SK-N-SH (cell line): ENCODE results near the gene CLTCL1. TPM values are rescaled to one million over a fixed set of nuclear protein-coding genes. Genes with fewer than 3 reads are reported as not detected.

Experiments
- CTCF ChIA-PET: fragments of 300-600, 350-600 bp; formaldehyde crosslinking; extraction: SDS; loops from one replicate; lab custom pipeline; 2021; lab: Yijun Ruan, JAX
- POLR2A ChIA-PET: fragments of 350-600 bp; sonication (Branson Sonifier 250); formaldehyde crosslinking; extraction: SDS; loops from one replicate; lab custom pipeline; 2020; ENCODE audit warnings: antibody characterized with exemption, inconsistent platforms; lab: Yijun Ruan, JAX
- DNase-seq: peaks from one replicate; pipeline ENCODE4 v3.0.0; 2012
- H2AFZ ChIP-seq: fragments of 200-600 bp; sonication (generic); 2 replicates; pipeline ENCODE4 v1.8.1; 2016; ENCODE audit warnings: antibody characterized with exemption, mild to moderate bottlenecking, low read depth
- H3F3A ChIP-seq: fragments of 200-600 bp; sonication (generic); replicated peaks from 2 replicates; pipeline ENCODE3; 2016; ENCODE audit warnings: antibody characterized with exemption, mild to moderate bottlenecking; ENCODE audit not compliant: insufficient read depth
- H3K27ac ChIP-seq, 2 experiments: fragments of 200-500 bp in 1 of 2; fragments of 200-600 bp in 1 of 2; sonication (Bioruptor generic) in 1 of 2; sonication (generic), shearing (Covaris generic) in 1 of 2; 2 replicates each; pipeline versions ENCODE4 v1.5.1 to v1.6.1; 2014 to 2016; ENCODE audit warnings: low read depth in 2 of 2, inconsistent platforms in 1 of 2, low read length in 1 of 2, mild to moderate bottlenecking in 1 of 2, mixed read lengths in 1 of 2
- H3K27me3 ChIP-seq: fragments of 200-600 bp; sonication (generic), shearing (Covaris generic); 2 replicates; pipeline ENCODE4 v1.6.1; 2016; ENCODE audit warnings: mixed run types; ENCODE audit not compliant: insufficient read depth
- H3K36me3 ChIP-seq, 2 experiments: fragments of 200-500 bp in 1 of 2; fragments of 200-600 bp in 1 of 2; sonication (Bioruptor generic) in 1 of 2; sonication (generic) in 1 of 2; replicated peaks in 1 of 2; 2 replicates each; pipeline versions ENCODE3 to v1.5.1; 2014 to 2016; ENCODE audit warnings: low read length in 1 of 2, mild to moderate bottlenecking in 1 of 2; ENCODE audit not compliant: insufficient read depth in 2 of 2, control insufficient read depth in 1 of 2
- H3K4me1 ChIP-seq, 2 experiments: fragments of 200-500 bp in 1 of 2; fragments of 200-600 bp in 1 of 2; sonication (Bioruptor generic) in 1 of 2; sonication (generic), shearing (Covaris generic) in 1 of 2; 2 replicates each; pipeline versions ENCODE4 v1.5.1 to v1.6.1; 2014 to 2016; ENCODE audit warnings: low read depth in 1 of 2, low read length in 1 of 2, mixed run types in 1 of 2; ENCODE audit not compliant: insufficient read depth in 2 of 2, control insufficient read depth in 1 of 2
- H3K4me2 ChIP-seq: fragments of 200-600 bp; sonication (generic), shearing (Covaris generic); 2 replicates; pipeline ENCODE4 v1.6.1; 2017; ENCODE audit warnings: mixed run types
- H3K4me3 ChIP-seq, 2 experiments: fragments of 200-500 bp in 1 of 2; fragments of 200-600 bp in 1 of 2; sonication (Bioruptor generic) in 1 of 2; sonication (generic), shearing (Covaris generic) in 1 of 2; 2 replicates each; pipeline versions ENCODE4 v1.5.1 to v1.8.1; 2014 to 2016; ENCODE audit warnings: low read depth in 2 of 2, inconsistent platforms in 1 of 2, low read length in 1 of 2, mild to moderate bottlenecking in 1 of 2, mixed read lengths in 1 of 2, moderate library complexity in 1 of 2
- H3K79me2 ChIP-seq: fragments of 200-600 bp; sonication (generic); 2 replicates; pipeline ENCODE4 v1.8.1; 2017; ENCODE audit warnings: mild to moderate bottlenecking; ENCODE audit not compliant: insufficient read depth
- H3K9ac ChIP-seq: fragments of 200-600 bp; sonication (generic); 2 replicates; pipeline ENCODE4 v1.6.1; 2017; ENCODE audit warnings: mixed run types
- H3K9me2 ChIP-seq: fragments of 200-600 bp; sonication (generic); 2 replicates; pipeline ENCODE4 v1.6.1; 2017; ENCODE audit warnings: mixed run types
- H3K9me3 ChIP-seq: fragments of 200-600 bp; sonication (generic); 2 replicates; pipeline ENCODE4 v1.6.1; 2017; ENCODE audit warnings: mixed run types, mild to moderate bottlenecking, moderate library complexity
- H4K20me1 ChIP-seq: fragments of 200-600 bp; sonication (generic); 2 replicates; pipeline ENCODE4 v1.6.1; 2017; ENCODE audit warnings: mild to moderate bottlenecking, mixed run types; ENCODE audit not compliant: insufficient read depth
- CHD2 ChIP-seq: fragments of 150-350 bp; IDR thresholded peaks from 2 replicates; pipeline ENCODE4 v1.6.1; 2018; ENCODE audit warnings: low read length; ENCODE audit not compliant: partially characterized antibody
- ELF1 ChIP-seq: IDR thresholded peaks from 2 replicates; pipeline ENCODE4 v1.4.0; 2012
- FOSL2 ChIP-seq: IDR thresholded peaks from 2 replicates; pipeline ENCODE4 v1.4.0; 2012; ENCODE audit warnings: low read depth, mild to moderate bottlenecking, moderate library complexity, borderline replicate concordance
- FOXJ3 ChIP-seq: sonication (generic); formaldehyde crosslinking; IDR thresholded peaks from 2 replicates; pipeline ENCODE4 v1.5.1; 2020; ENCODE audit warnings: mild to moderate bottlenecking, missing genetic modification reagents
- GATA2 ChIP-seq: sonication (generic); formaldehyde crosslinking; IDR thresholded peaks from 2 replicates; pipeline ENCODE4 v1.5.0; 2020; ENCODE audit warnings: mild to moderate bottlenecking, missing genetic modification reagents
- NFIC ChIP-seq: IDR thresholded peaks from 2 replicates; pipeline ENCODE4 v1.4.0; 2012; ENCODE audit warnings: borderline replicate concordance
- POLR2AphosphoS5 ChIP-seq: IDR thresholded peaks from 2 replicates; pipeline ENCODE4 v1.6.1; 2012; ENCODE audit warnings: low read depth, low read length
- RAD21 ChIP-seq: IDR thresholded peaks from 2 replicates; pipeline ENCODE4 v1.6.1; 2012; ENCODE audit warnings: mild to moderate bottlenecking, low read length
- RXRA ChIP-seq: IDR thresholded peaks from 2 replicates; pipeline ENCODE4 v1.4.0; 2012; ENCODE audit warnings: low read depth, mild to moderate bottlenecking, borderline replicate concordance
- TCF12 ChIP-seq: IDR thresholded peaks from 2 replicates; pipeline ENCODE4 v1.4.0; 2012
- TEAD4 ChIP-seq: IDR thresholded peaks from 2 replicates; pipeline ENCODE4 v1.4.0; 2012; ENCODE audit warnings: mild to moderate bottlenecking, borderline replicate concordance; ENCODE audit not compliant: insufficient read depth
- YY1 ChIP-seq: IDR thresholded peaks from 2 replicates; pipeline ENCODE4 v1.4.0; 2012; ENCODE audit warnings: low read depth, mild to moderate bottlenecking
- WGBS: methylation state at CpG from one replicate; pipeline ENCODE4 v1.1.6; 2017; ENCODE audit warnings: low lambda C conversion rate; 5-methylcytosine and 5-hydroxymethylcytosine counted together
- polyA plus RNA-seq, 3 experiments: library from polyadenylated mRNA; depleted of rRNA; stranded (reverse); fragments of >200 nt; gene quantifications; 2 replicates each; pipeline ENCODE4 v1.2.3, GENCODE V29; 2012
- TF ChIP-seq, protein P1 (sequence below): fragments of 200-600 bp; sonication (generic); IDR thresholded peaks from 2 replicates; pipeline ENCODE4 v1.6.1; 2017; ENCODE audit warnings: antibody characterized with exemption, mild to moderate bottlenecking, moderate library complexity
- TF ChIP-seq, protein P2 (sequence below): fragments of 150-350 bp; IDR thresholded peaks from 2 replicates; pipeline ENCODE4 v1.6.1; 2017; ENCODE audit warnings: antibody characterized with exemption, low read length, low read depth, borderline replicate concordance
- TF ChIP-seq, protein P3 (sequence below): IDR thresholded peaks from 2 replicates; pipeline ENCODE4 v1.6.1; 2012; ENCODE audit warnings: mild to moderate bottlenecking, low read depth, low read length, moderate library complexity

The CLTCL1 gene
- polyA plus RNA-seq, 1 of the 3 experiments (the other 2 are of a cell fraction), result 6.7 TPM

DNA sequence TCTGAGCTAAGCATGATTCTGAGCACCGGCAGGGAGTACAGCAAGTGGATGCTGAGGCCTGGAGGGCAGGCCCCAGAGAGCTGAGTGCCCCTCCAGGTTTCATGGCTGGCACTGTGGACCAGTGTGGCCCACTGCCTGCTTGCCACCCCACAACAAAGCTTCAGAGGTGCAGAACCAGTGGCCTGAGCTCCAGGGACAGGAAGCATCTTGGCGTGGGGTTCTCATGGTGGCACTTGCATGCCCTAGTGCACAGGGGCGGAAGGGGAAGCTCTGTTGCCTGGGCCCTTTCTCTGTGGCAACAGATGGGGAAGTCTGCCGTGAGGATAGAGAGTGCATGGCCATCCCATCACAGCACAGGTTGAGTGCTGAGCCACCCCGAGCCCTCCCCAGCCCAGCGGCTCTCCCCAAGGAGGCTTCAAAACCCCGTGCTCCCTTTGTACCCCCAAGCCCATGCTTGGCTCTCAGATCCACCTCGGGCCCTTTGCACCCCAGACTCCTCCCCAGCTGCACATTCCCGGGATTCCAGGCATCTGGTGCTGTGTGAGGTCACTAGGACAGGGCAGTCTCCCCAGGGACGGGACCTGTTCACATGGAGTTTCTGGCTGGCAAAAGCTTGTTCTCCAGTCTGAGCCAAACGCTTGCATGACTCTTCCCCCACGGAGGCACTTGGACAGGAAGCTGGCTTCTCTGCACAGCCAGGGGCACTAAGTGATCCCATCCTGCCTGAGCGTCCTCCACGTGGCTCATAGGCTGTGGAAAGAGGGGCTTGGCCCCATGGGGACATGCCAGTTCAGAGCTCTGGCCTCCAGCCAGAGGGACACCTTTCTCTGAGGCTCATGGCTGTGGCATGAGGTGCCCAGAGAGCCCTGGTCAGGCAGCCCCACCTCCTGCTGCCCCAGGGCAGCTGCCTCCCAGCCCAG, 117.2 kb downstream of the CLTCL1 start:
- H4K20me1 ChIP-seq, result peaks cover 13% of the 10 kb centered on the region; the same call in 1 of the 2 replicates
- H3K9ac ChIP-seq, result no peak overlapping the region; the same call in 1 of the 2 replicates
- H3K4me1 ChIP-seq, result peaks cover 31 to 66% of the 10 kb centered on the region in 2 experiments
- H3K27ac ChIP-seq, result peak overlapping the region; percentile 2 to 28; a peak in 2 of 4 replicates
- DNase-seq, result no peak
- H3K36me3 ChIP-seq, result peaks cover 0 to 9% of the 10 kb centered on the region in 2 experiments
- H3K9me2 ChIP-seq, result no peaks in the 10 kb centered on the region
- POLR2A ChIA-PET, result interaction anchor here (1.0 kb wide), 1 partner anchor 30 kb away, joined by 4 read pairs; the partner anchor contains the start of gene ESS2
- peaks cover 4% of the 10 kb centered on the region for H3F3A ChIP-seq
- CTCF ChIA-PET, result interaction anchor here (1.1 to 1.4 kb wide), 2 partner anchors 29 to 455 kb away, joined by 3 to 8 read pairs; partner anchors contain the start of gene ESS2
- H3K4me2 ChIP-seq, result peak overlapping the region; percentile 95; the same call in 1 of the 2 replicates
- no peak overlapping the region for H2AFZ ChIP-seq
- H3K4me3 ChIP-seq, result no peak overlapping the region
- H3K79me2 ChIP-seq, result peaks cover 60% of the 10 kb centered on the region
- TF ChIP-seq, protein P1, sequence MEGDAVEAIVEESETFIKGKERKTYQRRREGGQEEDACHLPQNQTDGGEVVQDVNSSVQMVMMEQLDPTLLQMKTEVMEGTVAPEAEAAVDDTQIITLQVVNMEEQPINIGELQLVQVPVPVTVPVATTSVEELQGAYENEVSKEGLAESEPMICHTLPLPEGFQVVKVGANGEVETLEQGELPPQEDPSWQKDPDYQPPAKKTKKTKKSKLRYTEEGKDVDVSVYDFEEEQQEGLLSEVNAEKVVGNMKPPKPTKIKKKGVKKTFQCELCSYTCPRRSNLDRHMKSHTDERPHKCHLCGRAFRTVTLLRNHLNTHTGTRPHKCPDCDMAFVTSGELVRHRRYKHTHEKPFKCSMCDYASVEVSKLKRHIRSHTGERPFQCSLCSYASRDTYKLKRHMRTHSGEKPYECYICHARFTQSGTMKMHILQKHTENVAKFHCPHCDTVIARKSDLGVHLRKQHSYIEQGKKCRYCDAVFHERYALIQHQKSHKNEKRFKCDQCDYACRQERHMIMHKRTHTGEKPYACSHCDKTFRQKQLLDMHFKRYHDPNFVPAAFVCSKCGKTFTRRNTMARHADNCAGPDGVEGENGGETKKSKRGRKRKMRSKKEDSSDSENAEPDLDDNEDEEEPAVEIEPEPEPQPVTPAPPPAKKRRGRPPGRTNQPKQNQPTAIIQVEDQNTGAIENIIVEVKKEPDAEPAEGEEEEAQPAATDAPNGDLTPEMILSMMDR, result no peak
- 0 out of 2 replicates have a peak, but pooled peaks have one; percentile 11 for TF ChIP-seq NFIC
- peak; percentile 17; the same call in 1 of the 2 replicates for TF ChIP-seq POLR2AphosphoS5
- peaks cover 3% of the 10 kb centered on the region; the same call in 1 of the 2 replicates for H3K27me3 ChIP-seq
- H3K9me3 ChIP-seq, result no peaks in the 10 kb centered on the region
- 52% methylated on average over 6 of the region's 14 CpGs for WGBS

DNA sequence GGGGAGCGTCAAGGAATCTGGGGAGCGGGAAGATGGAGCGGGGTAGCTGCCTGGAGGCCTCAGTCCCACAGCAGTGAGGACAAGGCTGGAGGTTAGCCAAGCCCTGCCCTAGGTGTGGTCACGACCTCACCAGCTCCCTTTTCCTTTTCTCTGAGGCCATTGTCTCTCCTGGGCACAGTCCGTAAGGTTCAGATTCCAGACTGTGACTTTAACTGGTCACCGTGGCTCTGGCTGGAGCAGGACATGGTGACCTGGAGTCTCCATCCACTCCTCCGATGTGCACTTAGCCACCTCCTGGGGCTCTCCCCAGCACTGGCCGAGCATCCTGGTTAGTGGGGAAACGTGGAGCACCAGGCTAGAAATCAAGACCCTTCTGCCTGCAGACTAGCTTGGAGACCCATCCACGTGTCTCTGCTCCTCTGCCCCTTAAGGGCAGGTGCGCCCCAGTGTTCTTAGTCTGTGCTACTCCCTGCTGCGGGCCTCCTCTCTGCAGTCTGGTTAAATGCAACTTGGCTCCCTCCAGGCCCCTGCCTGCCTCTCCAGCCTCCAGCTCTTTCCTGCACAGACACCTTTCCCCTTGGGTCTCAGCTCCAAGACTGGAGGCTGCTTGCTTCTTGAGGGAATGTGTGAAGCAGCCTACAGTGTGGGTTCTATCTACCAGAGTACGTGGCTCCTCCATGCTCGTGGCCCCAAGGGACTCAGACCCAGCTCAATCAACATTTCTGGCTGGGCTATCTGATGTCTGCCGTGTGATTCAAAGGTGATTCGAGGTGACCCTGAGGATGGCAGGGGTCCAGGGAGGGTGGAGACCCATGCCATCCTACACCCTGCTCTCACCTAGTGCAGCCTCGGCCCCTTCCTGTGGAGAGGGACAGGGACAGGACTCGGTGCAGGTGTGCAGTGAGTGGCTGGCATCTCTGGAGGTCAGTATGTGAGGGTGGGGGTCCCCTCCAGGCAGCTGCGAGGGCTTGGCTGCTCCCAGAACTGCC, 118.2 kb downstream of the CLTCL1 start:
- H3K4me1 ChIP-seq, result peaks cover 31 to 63% of the 10 kb centered on the region in 2 experiments
- CTCF ChIA-PET, result interaction anchor here (0.6 to 1.4 kb wide), 2 partner anchors 28 to 219 kb away, joined by 4 to 8 read pairs; partner anchors contain the start of gene ESS2
- TF ChIP-seq RXRA (no peak), RAD21 (no peak), CHD2 (no peak), FOXJ3 (CRISPR knock-in tag) (no peak), POLR2AphosphoS5 (no peak), GATA2 (CRISPR knock-in tag) (no peak), TCF12 (no peak), NFIC (no peak), YY1 (no peak), ELF1 (no peak), TEAD4 (no peak), FOSL2 (no peak)
- TF ChIP-seq, protein P2, sequence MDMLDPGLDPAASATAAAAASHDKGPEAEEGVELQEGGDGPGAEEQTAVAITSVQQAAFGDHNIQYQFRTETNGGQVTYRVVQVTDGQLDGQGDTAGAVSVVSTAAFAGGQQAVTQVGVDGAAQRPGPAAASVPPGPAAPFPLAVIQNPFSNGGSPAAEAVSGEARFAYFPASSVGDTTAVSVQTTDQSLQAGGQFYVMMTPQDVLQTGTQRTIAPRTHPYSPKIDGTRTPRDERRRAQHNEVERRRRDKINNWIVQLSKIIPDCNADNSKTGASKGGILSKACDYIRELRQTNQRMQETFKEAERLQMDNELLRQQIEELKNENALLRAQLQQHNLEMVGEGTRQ, result no peak
- TF ChIP-seq, protein P3, sequence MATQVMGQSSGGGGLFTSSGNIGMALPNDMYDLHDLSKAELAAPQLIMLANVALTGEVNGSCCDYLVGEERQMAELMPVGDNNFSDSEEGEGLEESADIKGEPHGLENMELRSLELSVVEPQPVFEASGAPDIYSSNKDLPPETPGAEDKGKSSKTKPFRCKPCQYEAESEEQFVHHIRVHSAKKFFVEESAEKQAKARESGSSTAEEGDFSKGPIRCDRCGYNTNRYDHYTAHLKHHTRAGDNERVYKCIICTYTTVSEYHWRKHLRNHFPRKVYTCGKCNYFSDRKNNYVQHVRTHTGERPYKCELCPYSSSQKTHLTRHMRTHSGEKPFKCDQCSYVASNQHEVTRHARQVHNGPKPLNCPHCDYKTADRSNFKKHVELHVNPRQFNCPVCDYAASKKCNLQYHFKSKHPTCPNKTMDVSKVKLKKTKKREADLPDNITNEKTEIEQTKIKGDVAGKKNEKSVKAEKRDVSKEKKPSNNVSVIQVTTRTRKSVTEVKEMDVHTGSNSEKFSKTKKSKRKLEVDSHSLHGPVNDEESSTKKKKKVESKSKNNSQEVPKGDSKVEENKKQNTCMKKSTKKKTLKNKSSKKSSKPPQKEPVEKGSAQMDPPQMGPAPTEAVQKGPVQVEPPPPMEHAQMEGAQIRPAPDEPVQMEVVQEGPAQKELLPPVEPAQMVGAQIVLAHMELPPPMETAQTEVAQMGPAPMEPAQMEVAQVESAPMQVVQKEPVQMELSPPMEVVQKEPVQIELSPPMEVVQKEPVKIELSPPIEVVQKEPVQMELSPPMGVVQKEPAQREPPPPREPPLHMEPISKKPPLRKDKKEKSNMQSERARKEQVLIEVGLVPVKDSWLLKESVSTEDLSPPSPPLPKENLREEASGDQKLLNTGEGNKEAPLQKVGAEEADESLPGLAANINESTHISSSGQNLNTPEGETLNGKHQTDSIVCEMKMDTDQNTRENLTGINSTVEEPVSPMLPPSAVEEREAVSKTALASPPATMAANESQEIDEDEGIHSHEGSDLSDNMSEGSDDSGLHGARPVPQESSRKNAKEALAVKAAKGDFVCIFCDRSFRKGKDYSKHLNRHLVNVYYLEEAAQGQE, result no peak

More for the DNA sequence above, 118.2 kb downstream of the CLTCL1 start:
- peak overlapping the region; percentile 97 to 99; a peak in 3 of 4 replicates for H3K4me3 ChIP-seq
- H3K9me3 ChIP-seq, result no peaks in the 10 kb centered on the region
- H3K9me2 ChIP-seq, result no peaks in the 10 kb centered on the region
- 67% methylated on average over 13 of the region's 19 CpGs for WGBS
- POLR2A ChIA-PET, result interaction anchor here (1.0 to 1.6 kb wide), 2 partner anchors 29 kb away, joined by 4 to 7 read pairs; partner anchors contain the start of gene ESS2
- no peak overlapping the region for H2AFZ ChIP-seq
- peak overlapping the region; percentile 95 for H3K4me2 ChIP-seq
- no peak overlapping the region for H3K27ac ChIP-seq
- H3K79me2 ChIP-seq, result peaks cover 60% of the 10 kb centered on the region
- no peaks in the 10 kb centered on the region for H3F3A ChIP-seq
- no peak for DNase-seq
- peak overlapping the region; percentile 100; the same call in 1 of the 2 replicates for H3K9ac ChIP-seq
- H4K20me1 ChIP-seq, result peaks cover 13% of the 10 kb centered on the region; the same call in 1 of the 2 replicates
- H3K36me3 ChIP-seq, result peaks cover 0 to 9% of the 10 kb centered on the region in 2 experiments
- peaks cover 14% of the 10 kb centered on the region for H3K27me3 ChIP-seq
